ENCODE data around the gene LGR4. TPM values are rescaled to one million over a fixed set of nuclear protein-coding genes. Genes with fewer than 3 reads are reported as not detected.

Gene LGR4
- total and polyA plus RNA-seq, 9 of the 15 experiments (the other 6 are each of a cell fraction or from before 2014, with no cell fraction given), result 0.94 to 10.1 (median 5.8) TPM

- no peaks in the 10 kb centered on the region for H3K9me3 ChIP-seq (replicated peaks; ENCODE audit: control insufficient read depth, insufficient read depth, low read depth, low read length)
- in situ Hi-C loops (cut with MboI), result loop anchor here (5.0 kb wide), 1 partner anchor 119 kb away; no protein-coding TSS in a partner anchor
- no peaks in the 10 kb centered on the region; the same call in 2 of the 3 replicates for H3K36me3 ChIP-seq (ENCODE audit: control insufficient read depth, insufficient read depth, low read length)
- peak within 1 kb of the TSS; percentile 87 for H3K4me2 ChIP-seq (ENCODE audit: insufficient read depth, low read length)
- TSS peak; percentile 69 for BruUV-seq (replicated peaks)
- DNase-seq (ENCODE audit: extremely low read depth in 1 of 4, low spot score in 3 of 4) (peak; percentile 96 to 98 (median 96)), FAIRE-seq (peak; percentile 70), ATAC-seq (peak; percentile 96)
- H3K79me2 ChIP-seq (ENCODE audit: control insufficient read depth, insufficient read depth, low read length), result peaks cover 14% of the 10 kb centered on the region; the same call in 2 of the 3 replicates
- peak within 1 kb of the TSS; percentile 67 for H3K4me3 ChIP-seq
- CTCF ChIA-PET (ENCODE audit: low intra/inter-chr PET ratio), result no interaction called here
- H4K20me1 ChIP-seq (replicated peaks; ENCODE audit: control insufficient read depth, insufficient read depth, low read length), result no peaks in the 10 kb centered on the region
- no peaks in the 10 kb centered on the region for H3K9me1 ChIP-seq (ENCODE audit: control insufficient read depth, insufficient read depth, low read length)
- WGBS (ENCODE audit: insufficient coverage, low coverage, missing lambda C conversion rate), result 2% methylated on average over 34 of the region's 57 CpGs
- no peaks in the 10 kb centered on the region for H3K27me3 ChIP-seq (ENCODE audit: control insufficient read depth in 2 of 2, insufficient read depth in 2 of 2, low read length in 2 of 2)
- H3K27ac ChIP-seq (ENCODE audit: extremely low read depth, low read depth, low read length), result peak within 1 kb of the TSS; percentile 58; the same call in 2 of the 3 replicates
- peak within 1 kb of the TSS; percentile 87 for H2AFZ ChIP-seq (ENCODE audit: low read depth, low read length)
- H3K9ac ChIP-seq (ENCODE audit: insufficient read depth in 1 of 2, low read depth in 2 of 2, low read length in 2 of 2), result peak within 1 kb of the TSS; percentile 73 to 97
- POLR2A ChIA-PET, result interaction anchor here (0.7 to 1.3 kb wide), 3 partner anchors 10 to 49 kb away, joined by 3 read pairs; no protein-coding TSS in a partner anchor
- intact Hi-C loops (cut with micrococcal nuclease), result no loop called here
- H3K4me1 ChIP-seq (replicated peaks in 1 of 2; ENCODE audit: control insufficient read depth in 2 of 2, insufficient read depth in 2 of 2, low read length in 2 of 2), result peaks cover 11 to 24% of the 10 kb centered on the region in 2 experiments
- TF ChIP-seq SMAD3 (CRISPR knock-in tag; conservative IDR thresholded peaks at IDR 0.05), result no peak
- no peak for TF ChIP-seq POLR2AphosphoS2 (IDR thresholded peaks at IDR 0.05; ENCODE audit: low read length)
- no peak for TF ChIP-seq ZNF280A (IDR thresholded peaks at IDR 0.05; ENCODE audit: low read depth, partially characterized antibody)
- no peak for TF ChIP-seq ZNF354B (CRISPR knock-in tag; IDR thresholded peaks at IDR 0.05)
- TF ChIP-seq SNRNP70 (optimal IDR thresholded peaks at IDR 0.05; ENCODE audit: low read depth, low read length), result no peak
- TF ChIP-seq THRAP3 (IDR thresholded peaks at IDR 0.05; ENCODE audit: borderline replicate concordance), result no peak
- peak; percentile 97 for TF ChIP-seq RBM22 (IDR thresholded peaks at IDR 0.05; ENCODE audit: low read depth, low read length, poor library complexity, severe bottlenecking)
- no peak for TF ChIP-seq ZKSCAN1 (IDR thresholded peaks at IDR 0.05; ENCODE audit: low read depth, low read length)
- TF ChIP-seq RFX5 (IDR thresholded peaks at IDR 0.05; ENCODE audit: low read depth, low read length), result peak; percentile 86
- no peak for TF ChIP-seq SMARCA4 (IDR thresholded peaks at IDR 0.05)
- TF ChIP-seq NR4A1 (CRISPR knock-in tag; IDR thresholded peaks at IDR 0.05), result no peak
- peak; percentile 51; the same call in 1 of the 2 replicates for TF ChIP-seq NR4A1 (tag; IDR thresholded peaks at IDR 0.05)
- TF ChIP-seq FOXM1 (IDR thresholded peaks at IDR 0.05; ENCODE audit: low read depth), result no peak
- TF ChIP-seq FOXM1 (CRISPR knock-in tag; IDR thresholded peaks at IDR 0.05; ENCODE audit: low read depth), result no peak
- TF ChIP-seq USF1 (CRISPR knock-in tag; IDR thresholded peaks at IDR 0.05), result peak; percentile 63
- TF ChIP-seq ELK3 (CRISPR knock-in tag; IDR thresholded peaks at IDR 0.05), result no peak
- peak in 1 of 2 experiments; percentile 14; a peak in 2 of 4 replicates for TF ChIP-seq FOXK2 (conservative IDR thresholded peaks at IDR 0.05 in 1 of 2, IDR thresholded peaks at IDR 0.05 in 1 of 2; ENCODE audit: low read depth in 2 of 2)
- peak; percentile 64; the same call in 1 of the 2 replicates for TF ChIP-seq MTA3 (IDR thresholded peaks at IDR 0.05; ENCODE audit: borderline replicate concordance)
- TF ChIP-seq NFIC (IDR thresholded peaks at IDR 0.05), result peak; percentile 14; the same call in 1 of the 2 replicates
- TF ChIP-seq NCOA1 (IDR thresholded peaks at IDR 0.05; ENCODE audit: low read depth), result no peak
- TF ChIP-seq ZNF589 (CRISPR knock-in tag; IDR thresholded peaks at IDR 0.05; ENCODE audit: low read depth), result no peak
Measured at GRCh38 chr11:27362749-27363575, 109.6 kb downstream of the LGR4 start, which contains the start of gene CCDC34. Gene CCDC34, minus strand, starts transcription at chr11:27363215. Its CDS starts 21 bp downstream, at chr11:27363194.
